Activated CD4-positive, alpha-beta memory T cell treated with anti-CD3 and anti-CD28 coated beads, Interleukin-2, amount 10 ng/mL, durations not matched to agents 7 days and 5 days (primary cell): Measurements from ENCODE around the gene TSSK3. TPM values are rescaled to one million over a fixed set of nuclear protein-coding genes. Genes with fewer than 3 reads are reported as not detected.

Source experiments
- CTCF ChIA-PET: fragments of 350-600 bp; sonication (Branson Sonifier 250); formaldehyde crosslinking; loops from one replicate; lab custom pipeline; 2021; ENCODE audit warnings: antibody characterized with exemption, inconsistent platforms; lab: Charles Lee
- POLR2A ChIA-PET: fragments of 350-600 bp; sonication (Branson Sonifier 250); formaldehyde crosslinking; loops from one replicate; lab custom pipeline; 2021; ENCODE audit warnings: antibody characterized with exemption; lab: Charles Lee
- DNase-seq: peaks from one replicate; pipeline ENCODE4 v3.0.0-alpha.2; 2020
- H3K27ac Mint-ChIP-seq: one replicate; pipeline ENCODE4 v1.8.0; 2021; ENCODE audit warnings: mild to moderate bottlenecking, mixed read lengths
- H3K27me3 Mint-ChIP-seq: one replicate; pipeline ENCODE4 v1.8.0; 2021; ENCODE audit warnings: mixed read lengths
- H3K36me3 Mint-ChIP-seq: one replicate; pipeline ENCODE4 v1.8.0; 2021; ENCODE audit warnings: low read depth, mixed read lengths
- H3K4me1 Mint-ChIP-seq: one replicate; pipeline ENCODE4 v1.8.0; 2021; ENCODE audit warnings: mixed read lengths
- H3K4me3 Mint-ChIP-seq: one replicate; pipeline ENCODE4 v1.8.0; 2021; ENCODE audit warnings: mild to moderate bottlenecking, mixed read lengths
- H3K9me3 Mint-ChIP-seq: one replicate; pipeline ENCODE4 v1.8.0; 2021; ENCODE audit warnings: mixed read lengths
- total RNA-seq, 2 experiments: library from RNA; stranded (reverse); gene quantifications; one replicate each; pipeline ENCODE4 v1.2.3, GENCODE V29; 2021

The TSSK3 gene
- total RNA-seq, 2 experiments from 2014 or later = 0.70 to 1.0 TPM

- Mint-ChIP-seq H3K4me3 (no peak overlapping the region), H3K27me3 (no peaks in the 10 kb centered on the region), H3K9me3 (no peaks in the 10 kb centered on the region), H3K4me1 (peaks cover 18% of the 10 kb centered on the region), H3K36me3 (peaks cover 59% of the 10 kb centered on the region), H3K27ac (no peak overlapping the region)
- DNase-seq = no peak
- ChIA-PET POLR2A (no interaction called here), CTCF (interaction anchor here (1.1 kb wide), 1 partner anchor 22 kb away, joined by 3 read pairs; no protein-coding TSS in a partner anchor)
Observed at GRCh38 chr1:32373996-32374592, 11.8 kb downstream of the TSSK3 start.

GRCh38 chr1:32376199-32376598 is 13.9 kb downstream of the TSSK3 start:
- CTCF ChIA-PET = interaction anchor here (1.6 kb wide), 1 partner anchor 160 kb away, joined by 7 read pairs; no protein-coding TSS in a partner anchor
- no peaks in the 10 kb centered on the region for H3K9me3 Mint-ChIP-seq
- DNase-seq = no peak
- H3K4me1 Mint-ChIP-seq = peaks cover 18% of the 10 kb centered on the region
- no peak overlapping the region for H3K4me3 Mint-ChIP-seq
- H3K27ac Mint-ChIP-seq = no peak overlapping the region
- peaks cover 63% of the 10 kb centered on the region for H3K36me3 Mint-ChIP-seq
- POLR2A ChIA-PET = no interaction called here
- no peaks in the 10 kb centered on the region for H3K27me3 Mint-ChIP-seq

DNA sequence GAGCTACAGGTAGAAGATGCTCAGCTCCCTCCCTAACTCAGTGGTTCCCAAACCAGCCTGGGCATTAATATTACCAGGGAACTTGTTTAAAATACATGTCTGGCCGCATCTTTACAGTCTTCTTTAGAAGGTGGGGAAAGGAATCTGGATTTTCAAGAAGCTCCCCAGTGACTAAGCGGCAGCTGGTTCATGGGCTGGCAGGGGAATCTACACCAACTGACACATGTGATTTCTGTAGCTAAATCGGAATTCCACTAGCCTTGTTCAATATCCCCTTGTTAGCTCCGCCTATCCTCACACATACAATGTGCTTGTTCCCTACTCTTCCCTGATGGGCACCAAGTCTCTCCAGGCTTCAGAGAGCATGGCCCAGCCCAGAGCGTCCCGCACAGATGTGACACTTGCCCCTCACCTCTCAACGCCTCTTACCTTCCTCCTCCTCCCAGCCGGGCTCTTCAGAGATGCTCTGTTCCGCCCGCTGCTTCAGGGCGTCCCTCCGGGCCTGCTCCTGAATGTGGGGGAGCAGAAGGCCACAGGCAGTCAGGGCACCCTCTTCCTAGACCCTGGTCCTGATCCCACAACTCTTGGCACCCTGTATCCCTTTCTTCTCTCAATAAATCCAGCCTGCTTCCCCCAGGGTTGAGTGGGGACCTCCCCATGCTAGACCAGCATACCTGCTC is 15.3 kb downstream of the TSSK3 start:
- H3K4me3 Mint-ChIP-seq = no peak overlapping the region
- peaks cover 67% of the 10 kb centered on the region for H3K36me3 Mint-ChIP-seq
- H3K4me1 Mint-ChIP-seq = peaks cover 6% of the 10 kb centered on the region
- POLR2A ChIA-PET = no interaction called here
- no peak for DNase-seq
- no peaks in the 10 kb centered on the region for H3K27me3 Mint-ChIP-seq
- no peaks in the 10 kb centered on the region for H3K9me3 Mint-ChIP-seq
- CTCF ChIA-PET = interaction anchor here (0.9 to 1.6 kb wide), 2 partner anchors 23 to 161 kb away, joined by 3 to 7 read pairs; no protein-coding TSS in a partner anchor
- H3K27ac Mint-ChIP-seq = no peak overlapping the region

DNA sequence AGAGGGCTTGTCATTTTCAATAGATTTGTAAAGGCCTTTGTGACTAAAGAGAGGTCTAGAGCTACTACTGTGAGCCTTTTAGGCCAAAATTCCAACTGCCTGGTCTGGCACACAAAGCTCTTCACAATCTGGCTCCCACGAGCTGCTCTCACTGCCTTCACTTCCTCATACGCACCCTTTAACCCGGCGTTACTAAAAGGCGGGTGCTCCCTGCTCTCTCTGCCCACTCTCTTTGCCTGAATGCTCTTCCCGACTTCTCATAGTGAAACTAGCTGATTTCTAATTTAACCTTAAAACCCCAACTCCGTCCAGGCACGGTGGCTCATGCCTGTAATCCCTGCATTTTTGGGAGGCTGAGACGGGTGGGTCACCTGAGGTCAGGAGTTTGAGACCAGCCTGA is 17.7 kb downstream of the TSSK3 start:
- no peaks in the 10 kb centered on the region for H3K27me3 Mint-ChIP-seq
- no peak overlapping the region for H3K4me3 Mint-ChIP-seq
- CTCF ChIA-PET = interaction anchor here (1.0 kb wide), 1 partner anchor 21 kb away, joined by 3 read pairs; no protein-coding TSS in a partner anchor
- POLR2A ChIA-PET = no interaction called here
- no peaks in the 10 kb centered on the region for H3K9me3 Mint-ChIP-seq
- peaks cover 56% of the 10 kb centered on the region for H3K36me3 Mint-ChIP-seq
- no peaks in the 10 kb centered on the region for H3K4me1 Mint-ChIP-seq
- DNase-seq = no peak
- no peak overlapping the region for H3K27ac Mint-ChIP-seq

DNA sequence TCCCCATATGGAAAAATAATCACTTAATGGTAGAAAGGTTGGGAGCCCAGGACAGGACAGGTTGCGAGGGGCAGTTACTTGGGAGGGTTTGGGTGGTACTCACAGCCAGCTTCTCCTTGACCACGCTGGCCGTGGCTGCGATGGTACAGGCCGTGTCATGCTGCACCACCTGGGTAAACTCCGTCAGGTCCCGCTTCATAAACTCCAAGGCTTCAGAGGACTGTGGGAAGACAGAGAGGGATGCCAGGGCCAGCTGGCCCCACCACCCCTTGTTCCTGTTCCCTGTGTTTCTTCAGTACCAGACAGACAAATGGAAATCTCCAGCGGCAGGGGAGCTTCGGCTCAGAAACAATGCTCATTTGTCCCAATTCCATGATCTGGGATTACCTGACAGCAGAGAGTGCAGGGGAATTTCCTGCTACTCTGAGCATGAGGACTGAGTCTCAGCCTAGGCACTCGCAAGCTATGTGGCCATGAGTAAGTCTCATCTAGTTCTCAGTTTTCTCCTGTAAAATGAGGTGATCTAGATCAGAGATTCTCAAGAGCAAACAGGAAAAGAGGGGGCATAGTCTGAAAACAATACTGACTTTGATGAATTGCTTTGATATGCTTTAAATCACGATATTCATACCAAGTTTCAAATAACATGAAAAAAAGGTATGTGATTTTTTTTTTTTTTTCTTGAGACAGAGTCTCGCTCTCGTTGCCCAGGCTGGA is 24.5 kb downstream of the TSSK3 start:
- CTCF ChIA-PET = interaction anchor here (0.6 to 1.5 kb wide), 3 partner anchors 13 to 211 kb away, joined by 3 to 4 read pairs (median 4); no protein-coding TSS in a partner anchor
- Mint-ChIP-seq H3K9me3 (no peaks in the 10 kb centered on the region), H3K36me3 (peaks cover 25% of the 10 kb centered on the region), H3K4me3 (no peak overlapping the region), H3K27me3 (no peaks in the 10 kb centered on the region), H3K4me1 (no peaks in the 10 kb centered on the region), H3K27ac (no peak overlapping the region)
- POLR2A ChIA-PET = no interaction called here
- no peak for DNase-seq

DNA sequence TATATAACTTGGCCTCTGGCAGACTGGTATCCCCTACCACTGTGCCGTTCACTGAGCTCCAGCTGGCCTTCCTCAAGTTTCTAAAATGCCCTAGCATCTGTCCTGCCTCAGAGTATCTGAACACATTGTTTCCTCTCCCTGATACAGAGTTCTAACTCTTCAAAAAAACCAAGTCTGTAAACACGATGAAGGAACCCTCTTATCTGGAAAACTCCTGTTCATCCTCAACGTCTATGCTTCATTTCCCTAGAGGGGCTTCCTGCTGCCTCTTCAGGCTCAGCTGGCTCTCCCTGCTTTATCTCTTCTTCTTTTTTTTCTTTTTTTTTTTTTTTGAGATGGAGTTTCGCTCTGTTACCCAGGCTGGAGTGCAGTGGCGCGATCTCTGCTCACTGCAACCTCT is 26.3 kb downstream of the TSSK3 start:
- H3K27ac Mint-ChIP-seq = no peak overlapping the region
- CTCF ChIA-PET = no interaction called here

GRCh38 chr1:32390904-32391870 is 28.8 kb downstream of the TSSK3 start:
- CTCF ChIA-PET = interaction anchor here (1.9 kb wide), 1 partner anchor 10 kb away, joined by 5 read pairs; no protein-coding TSS in a partner anchor
- no peak overlapping the region for H3K4me3 Mint-ChIP-seq
- H3K27ac Mint-ChIP-seq = no peak overlapping the region
- peaks cover 11% of the 10 kb centered on the region for H3K36me3 Mint-ChIP-seq
- H3K9me3 Mint-ChIP-seq = no peaks in the 10 kb centered on the region
- POLR2A ChIA-PET = no interaction called here
- peaks cover 30% of the 10 kb centered on the region for H3K4me1 Mint-ChIP-seq
- no peak for DNase-seq
- no peaks in the 10 kb centered on the region for H3K27me3 Mint-ChIP-seq

More for the DNA sequence above, 26.3 kb downstream of the TSSK3 start:
- Mint-ChIP-seq H3K4me3 (no peak overlapping the region), H3K9me3 (no peaks in the 10 kb centered on the region), H3K4me1 (peaks cover 14% of the 10 kb centered on the region), H3K36me3 (peaks cover 16% of the 10 kb centered on the region), H3K27me3 (no peaks in the 10 kb centered on the region)
- POLR2A ChIA-PET = no interaction called here
- DNase-seq = no peak

DNA sequence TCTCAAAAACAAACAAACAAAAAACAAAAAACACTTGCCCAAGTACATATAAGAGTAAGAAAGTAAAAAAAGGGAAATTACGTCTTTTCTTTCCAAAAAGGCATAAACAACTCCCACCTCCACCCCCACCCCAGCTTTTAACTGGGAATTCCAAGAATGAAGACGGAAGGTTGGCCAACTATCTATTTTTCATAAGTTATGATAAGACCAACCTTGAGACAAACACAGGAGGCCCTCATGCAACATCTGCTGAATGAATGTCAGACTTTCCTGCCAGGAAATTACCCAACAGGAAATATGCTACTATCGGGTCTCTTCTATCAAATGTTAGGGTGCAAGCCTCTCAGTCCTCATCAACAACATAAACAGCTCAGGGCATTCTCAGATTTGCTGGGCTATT is 30.0 kb downstream of the TSSK3 start:
- Mint-ChIP-seq H3K4me3 (no peak overlapping the region), H3K4me1 (peaks cover 30% of the 10 kb centered on the region), H3K27me3 (peaks cover 5% of the 10 kb centered on the region), H3K9me3 (no peaks in the 10 kb centered on the region), H3K36me3 (peaks cover 3% of the 10 kb centered on the region), H3K27ac (no peak overlapping the region)
- DNase-seq = no peak
- ChIA-PET POLR2A (interaction anchor here (1.0 to 1.4 kb wide), 2 partner anchors 137 to 152 kb away, joined by 3 read pairs; no protein-coding TSS in a partner anchor), CTCF (interaction anchor here (1.9 kb wide), 1 partner anchor 8 kb away, joined by 5 read pairs; no protein-coding TSS in a partner anchor)

DNA sequence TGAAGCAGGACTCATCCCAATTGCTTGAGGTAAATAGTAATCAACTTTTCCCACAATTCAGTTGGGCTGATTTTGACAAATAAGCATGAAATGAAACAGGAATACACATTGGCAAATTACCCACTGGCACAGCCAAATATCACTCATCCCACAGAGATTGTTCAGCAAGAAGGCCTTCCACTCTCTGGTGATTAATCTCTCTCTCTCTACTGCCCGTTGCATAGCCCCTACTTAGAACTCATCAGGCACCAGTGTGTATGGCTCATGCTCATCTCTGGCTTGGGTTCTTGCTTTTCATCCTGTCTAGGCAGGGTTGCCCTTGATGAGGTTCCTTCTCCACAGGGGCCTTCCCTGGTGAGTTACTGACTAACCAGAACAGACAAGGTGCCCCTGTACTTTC is 30.8 kb downstream of the TSSK3 start:
- H3K27me3 Mint-ChIP-seq = peaks cover 8% of the 10 kb centered on the region
- H3K27ac Mint-ChIP-seq = no peak overlapping the region
- POLR2A ChIA-PET = interaction anchor here (0.8 to 2.0 kb wide), 7 partner anchors 21 to 258 kb away, joined by 3 to 8 read pairs (median 3); partner anchors contain the start of gene RBBP4
- H3K36me3 Mint-ChIP-seq = peaks cover 3% of the 10 kb centered on the region
- no peak for DNase-seq
- CTCF ChIA-PET = interaction anchor here (1.3 to 1.9 kb wide), 2 partner anchors 8 to 20 kb away, joined by 4 to 5 read pairs; no protein-coding TSS in a partner anchor
- no peaks in the 10 kb centered on the region for H3K9me3 Mint-ChIP-seq
- H3K4me1 Mint-ChIP-seq = peaks cover 30% of the 10 kb centered on the region
- peak overlapping the region; percentile 100 for H3K4me3 Mint-ChIP-seq

DNA sequence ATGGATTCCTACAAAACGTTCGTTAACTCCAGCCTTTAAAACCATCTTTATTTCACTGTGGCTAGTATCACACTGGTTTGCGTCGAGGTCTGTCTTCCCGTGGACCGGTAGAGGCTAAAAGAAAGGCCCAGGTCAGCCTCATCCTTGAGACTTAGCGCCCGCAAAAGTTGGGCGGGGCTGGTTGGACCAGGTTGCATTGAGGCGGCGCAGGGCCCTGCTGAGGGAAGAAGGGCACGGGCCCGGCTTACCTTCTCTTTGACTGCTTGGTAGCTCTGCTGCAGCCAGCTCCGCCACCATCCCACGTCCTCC is 31.4 kb downstream of the TSSK3 start:
- peak; percentile 51 for DNase-seq
- ChIA-PET POLR2A (interaction anchor here (0.8 to 2.0 kb wide), 13 partner anchors 12 to 380 kb away, joined by 3 to 11 read pairs (median 5); partner anchors contain the start of genes CCDC28B, IQCC, KHDRBS1 and MARCKSL1), CTCF (interaction anchor here (1.3 to 2.4 kb wide), 6 partner anchors 10 to 286 kb away, joined by 4 to 24 read pairs (median 6); partner anchors contain the start of gene KPNA6)
- H3K27me3 Mint-ChIP-seq = peaks cover 11% of the 10 kb centered on the region
- peak overlapping the region; percentile 98 for H3K27ac Mint-ChIP-seq
- peaks cover 3% of the 10 kb centered on the region for H3K36me3 Mint-ChIP-seq
- H3K9me3 Mint-ChIP-seq = no peaks in the 10 kb centered on the region
- H3K4me1 Mint-ChIP-seq = peaks cover 30% of the 10 kb centered on the region
- peak overlapping the region; percentile 100 for H3K4me3 Mint-ChIP-seq

DNA sequence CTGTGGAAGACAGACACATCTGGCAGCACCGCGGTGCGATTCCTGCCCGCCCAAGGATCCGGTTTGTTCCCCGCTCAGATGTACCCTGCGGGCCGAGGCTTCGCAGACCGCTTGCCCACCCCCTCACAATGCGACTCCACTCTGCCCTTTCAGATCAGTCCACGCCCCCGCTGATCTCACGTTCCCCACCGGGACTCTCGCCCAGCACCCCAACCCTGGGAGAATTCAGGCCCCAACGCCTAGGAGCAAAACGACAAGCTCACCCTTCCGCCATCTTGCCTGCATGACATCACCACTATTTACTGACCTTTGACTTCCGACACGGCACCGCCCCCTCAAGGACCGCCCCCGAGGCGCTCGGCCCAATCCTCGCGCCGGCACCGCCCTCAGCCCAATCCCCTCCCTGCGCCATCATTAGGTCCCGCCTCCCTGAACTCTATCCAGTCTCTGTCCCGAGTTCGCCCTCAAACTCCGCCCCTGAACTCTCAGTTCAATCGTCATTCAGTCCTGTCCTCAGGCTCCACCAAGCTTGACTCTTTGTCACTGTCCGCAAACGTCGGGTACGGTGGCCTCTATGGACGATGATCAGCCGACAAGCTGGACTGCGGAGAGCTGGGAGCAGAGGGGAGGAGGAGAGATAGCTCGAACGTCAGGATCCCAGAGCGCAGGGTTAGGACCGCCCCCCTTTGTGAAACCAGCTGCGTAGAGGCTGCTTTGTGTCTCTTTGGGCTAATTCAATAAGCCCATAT is 32.0 kb downstream of the TSSK3 start, which contains the start of gene BSDC1:
Gene BSDC1 (minus strand): TSS at position 301 of the 749 bp plus-strand sequence. CDS start 27 bp downstream, at position 274.
- peaks cover 3% of the 10 kb centered on the region for H3K36me3 Mint-ChIP-seq
- H3K27ac Mint-ChIP-seq = peak within 1 kb of the TSS; percentile 98
- DNase-seq = peak; percentile 99
- H3K4me1 Mint-ChIP-seq = peaks cover 30% of the 10 kb centered on the region
- ChIA-PET CTCF (interaction anchor here (0.7 to 2.4 kb wide), 12 partner anchors 10 to 379 kb away, joined by 3 to 24 read pairs (median 4); partner anchors contain the start of genes KPNA6 and MARCKSL1), POLR2A (interaction anchor here (0.5 to 2.0 kb wide), 21 partner anchors 13 to 381 kb away, joined by 3 to 11 read pairs (median 4); partner anchors contain the start of genes CCDC28B, IQCC, KHDRBS1 and LCK)
- peaks cover 13% of the 10 kb centered on the region for H3K27me3 Mint-ChIP-seq
- peak within 1 kb of the TSS; percentile 100 for H3K4me3 Mint-ChIP-seq
- no peaks in the 10 kb centered on the region for H3K9me3 Mint-ChIP-seq
